A673 (cell line): ENCODE results near the gene MSMO1. TPM values are rescaled to one million over a fixed set of nuclear protein-coding genes. Genes with fewer than 3 reads are reported as not detected.

Experiments used
- BruUV-seq: library from RNA; stranded (reverse); fragments of 400-500 nt; replicated peaks from 2 replicates; lab custom pipeline; 2021; lab: Mats Ljungman, UMichigan
- CTCF ChIA-PET: fragments of 300-600 bp; sonication (Branson Sonifier 250); formaldehyde crosslinking; loops from one replicate; lab custom pipeline; 2022; ENCODE audit warnings: antibody characterized with exemption; lab: Charles Lee
- POLR2A ChIA-PET: fragments of 300-600 bp; sonication (Branson Sonifier 250); formaldehyde crosslinking; loops from one replicate; lab custom pipeline; 2022; ENCODE audit warnings: antibody characterized with exemption; ENCODE audit not compliant: low non-redundant PET; lab: Charles Lee
- DNase-seq: peaks from one replicate; pipeline ENCODE4 v3.0.0-alpha.2; 2015; ENCODE audit warnings: low spot score
- H3K27ac ChIP-seq: fragments of 200-600 bp; sonication (generic); 2 replicates; pipeline ENCODE4 v1.5.1; 2016; ENCODE audit warnings: mixed run types, low read depth, mild to moderate bottlenecking, mixed read lengths, antibody characterized with exemption, low read length; ENCODE audit not compliant: poor library complexity, severe bottlenecking
- H3K27me3 ChIP-seq: fragments of 200-600 bp; sonication (generic); replicated peaks from 2 replicates; pipeline ENCODE4 v1.6.1; 2017; ENCODE audit warnings: mixed run types, low read depth, mild to moderate bottlenecking, mixed read lengths, antibody characterized with exemption, low read length; ENCODE audit not compliant: insufficient read depth, poor library complexity
- H3K36me3 ChIP-seq: fragments of 200-600 bp; sonication (generic); 2 replicates; pipeline ENCODE4 v1.6.1; 2016; ENCODE audit warnings: mixed run types, mild to moderate bottlenecking, mixed read lengths, antibody characterized with exemption, low read length; ENCODE audit not compliant: insufficient read depth, poor library complexity, severe bottlenecking
- H3K4me1 ChIP-seq: fragments of 200-600 bp; sonication (generic); 2 replicates; pipeline ENCODE4 v1.6.1; 2017; ENCODE audit warnings: mixed run types, mild to moderate bottlenecking, mixed read lengths, antibody characterized with exemption, low read length; ENCODE audit not compliant: insufficient read depth, poor library complexity, severe bottlenecking
- H3K4me3 ChIP-seq: fragments of 200-600 bp; sonication (generic); 2 replicates; pipeline ENCODE4 v1.5.1; 2016; ENCODE audit warnings: low read depth, mixed run types, mild to moderate bottlenecking, mixed read lengths, low read length; ENCODE audit not compliant: poor library complexity, severe bottlenecking
- H3K9me3 ChIP-seq: fragments of 200-600 bp; sonication (generic); 2 replicates; pipeline ENCODE4 v1.6.1; 2016; ENCODE audit warnings: mixed run types, low read depth, mild to moderate bottlenecking, mixed read lengths, antibody characterized with exemption, low read length; ENCODE audit not compliant: poor library complexity, severe bottlenecking
- CTCF ChIP-seq: fragments of 300-800, 200-600 bp; sonication (generic); conservative IDR thresholded peaks from 2 replicates; pipeline ENCODE4 v1.5.1; 2017; ENCODE audit warnings: low read depth, mild to moderate bottlenecking, antibody characterized with exemption, low read length, moderate library complexity, mixed read lengths
- EZH2 ChIP-seq: fragments of 200-600 bp; sonication (generic); IDR thresholded peaks from 2 replicates; pipeline ENCODE4 v1.6.1; 2017; ENCODE audit warnings: borderline replicate concordance, low read depth, mild to moderate bottlenecking, mixed read lengths, antibody characterized with exemption, low read length; ENCODE audit not compliant: poor library complexity, severe bottlenecking
- intact Hi-C: fragments of 100-400 bp; cut with micrococcal nuclease; formaldehyde crosslinking; loops from one replicate; pipeline ENCODE4 v1.10.0; 2022; ENCODE audit not compliant: unreplicated experiment
- total RNA-seq: library from RNA; stranded (reverse); gene quantifications from 2 replicates; pipeline ENCODE4 v1.2.3, GENCODE V29; 2021

Gene MSMO1
- total RNA-seq, 1 experiment from 2014 or later: 137 TPM

- ChIA-PET CTCF (no interaction called here), POLR2A (no interaction called here)
- BruUV-seq: no TSS peak
- no peak overlapping the region for H3K4me3 ChIP-seq
- no peaks in the 10 kb centered on the region for H3K27me3 ChIP-seq
- no peak for DNase-seq
- H3K9me3 ChIP-seq: no peaks in the 10 kb centered on the region
- H3K27ac ChIP-seq: no peak overlapping the region
- intact Hi-C loops: no loop called here
- peaks cover 7% of the 10 kb centered on the region for H3K4me1 ChIP-seq
- no peak for TF ChIP-seq EZH2
- no peak for TF ChIP-seq CTCF
- no peaks in the 10 kb centered on the region for H3K36me3 ChIP-seq
Measured at GRCh38 chr4:165302658-165303057, 24.8 kb upstream of the MSMO1 start.

GRCh38 chr4:165308166-165308565, 19.3 kb upstream of the MSMO1 start:
- DNase-seq: no peak
- no peak overlapping the region for H3K4me3 ChIP-seq
- H3K27me3 ChIP-seq: no peaks in the 10 kb centered on the region
- no peaks in the 10 kb centered on the region for H3K9me3 ChIP-seq
- no peaks in the 10 kb centered on the region for H3K36me3 ChIP-seq
- intact Hi-C loops: no loop called here
- no peak overlapping the region for H3K27ac ChIP-seq
- no TSS peak for BruUV-seq
- POLR2A ChIA-PET: no interaction called here
- CTCF ChIA-PET: no interaction called here
- TF ChIP-seq CTCF (no peak), EZH2 (no peak)
- no peaks in the 10 kb centered on the region for H3K4me1 ChIP-seq

- H3K27ac ChIP-seq: no peak overlapping the region
- H3K4me1 ChIP-seq: no peaks in the 10 kb centered on the region
- no TSS peak for BruUV-seq
- no peaks in the 10 kb centered on the region for H3K9me3 ChIP-seq
- intact Hi-C loops: no loop called here
- H3K27me3 ChIP-seq: no peaks in the 10 kb centered on the region
- CTCF ChIA-PET: no interaction called here
- no peaks in the 10 kb centered on the region for H3K36me3 ChIP-seq
- TF ChIP-seq CTCF (no peak), EZH2 (no peak)
- no peak for DNase-seq
- POLR2A ChIA-PET: no interaction called here
- no peak overlapping the region for H3K4me3 ChIP-seq
Measured at GRCh38 chr4:165308606-165309005, 18.9 kb upstream of the MSMO1 start.
